Activated CD8-positive, alpha-beta T cell treated with anti-CD3 and anti-CD28 coated beads, Interleukin-2, amount 10 ng/mL, durations not matched to agents 7 days and 5 days (primary cell): ENCODE measurements around the gene IFT88. TPM values are rescaled to one million over a fixed set of nuclear protein-coding genes. Genes with fewer than 3 reads are reported as not detected.

Experiments used
- ATAC-seq: fragments of 150-1000 bp; cut with Tn5 transposase; one replicate; pipeline ENCODE4 v1.10.0; 2021; ENCODE audit warnings: moderate library complexity
- CTCF ChIA-PET: fragments of 350-600 bp; sonication (Branson Sonifier 250); formaldehyde crosslinking; loops from one replicate; lab custom pipeline; 2021; ENCODE audit warnings: antibody characterized with exemption; lab: Charles Lee
- POLR2A ChIA-PET: fragments of 350-600 bp; sonication (Branson Sonifier 250); formaldehyde crosslinking; loops from one replicate; lab custom pipeline; 2021; ENCODE audit warnings: antibody characterized with exemption; lab: Charles Lee
- DNase-seq: peaks from one replicate; pipeline ENCODE4 v3.0.0-alpha.2; 2020
- H3K27ac Mint-ChIP-seq: one replicate; pipeline ENCODE4 v1.8.0; 2021; ENCODE audit warnings: mild to moderate bottlenecking, mixed read lengths
- H3K27me3 Mint-ChIP-seq: one replicate; pipeline ENCODE4 v1.8.0; 2021; ENCODE audit warnings: low read depth, mixed read lengths
- H3K36me3 Mint-ChIP-seq: one replicate; pipeline ENCODE4 v1.8.0; 2021; ENCODE audit warnings: low read depth, mixed read lengths
- H3K4me1 Mint-ChIP-seq: one replicate; pipeline ENCODE4 v1.8.0; 2021; ENCODE audit warnings: low read depth, mixed read lengths
- H3K4me3 Mint-ChIP-seq: one replicate; pipeline ENCODE4 v1.8.0; 2021; ENCODE audit warnings: mild to moderate bottlenecking, mixed read lengths
- H3K9me3 Mint-ChIP-seq: one replicate; pipeline ENCODE4 v1.8.0; 2022; ENCODE audit warnings: mixed read lengths; ENCODE audit not compliant: insufficient read depth
- total RNA-seq, 2 experiments: library from RNA; stranded (reverse); gene quantifications; one replicate each; pipeline ENCODE4 v1.2.3, GENCODE V29; 2021

The IFT88 gene
- total RNA-seq, result 1 to 10 TPM; 6.6 to 7.5 TPM

GRCh38 chr13:20566898-20567874 lies at the start of gene IFT88:
Gene IFT88 (plus strand): TSS chr13:20567157. CDS start chr13:20574386, 7,229 bp downstream.
- ATAC-seq (peak; percentile 90), DNase-seq (peak; percentile 88)
- peaks cover 16% of the 10 kb centered on the region for H3K4me1 Mint-ChIP-seq
- peaks cover 15% of the 10 kb centered on the region for H3K9me3 Mint-ChIP-seq
- POLR2A ChIA-PET, result interaction anchor here (2.6 kb wide), 1 partner anchor 206 kb away, joined by 8 read pairs; the partner anchor contains the start of gene EEF1AKMT1
- H3K27me3 Mint-ChIP-seq, result no peaks in the 10 kb centered on the region
- H3K4me3 Mint-ChIP-seq, result peak within 1 kb of the TSS; percentile 89
- CTCF ChIA-PET, result interaction anchor here (1.0 to 1.1 kb wide), 2 partner anchors 249 to 370 kb away, joined by 3 to 4 read pairs; no protein-coding TSS in a partner anchor
- H3K36me3 Mint-ChIP-seq, result peaks cover 10% of the 10 kb centered on the region
- H3K27ac Mint-ChIP-seq, result peak within 1 kb of the TSS; percentile 88

GRCh38 chr13:20518660-20519100 lies 48.3 kb upstream of the IFT88 start:
- ChIA-PET CTCF (no interaction called here), POLR2A (no interaction called here)
- Mint-ChIP-seq H3K4me3 (no peak overlapping the region), H3K27me3 (no peaks in the 10 kb centered on the region), H3K27ac (no peak overlapping the region), H3K4me1 (peaks cover 3% of the 10 kb centered on the region), H3K9me3 (no peaks in the 10 kb centered on the region), H3K36me3 (peaks cover 2% of the 10 kb centered on the region)
- ATAC-seq (no peak), DNase-seq (no peak)

GRCh38 chr13:20519875-20520274 lies 47.1 kb upstream of the IFT88 start:
- Mint-ChIP-seq H3K36me3 (peaks cover 2% of the 10 kb centered on the region), H3K27ac (no peak overlapping the region), H3K27me3 (no peaks in the 10 kb centered on the region), H3K4me1 (peaks cover 10% of the 10 kb centered on the region), H3K9me3 (no peaks in the 10 kb centered on the region), H3K4me3 (no peak overlapping the region)
- ATAC-seq, result no peak
- POLR2A ChIA-PET, result interaction anchor here (0.6 kb wide), 1 partner anchor 16 kb away, joined by 3 read pairs; no protein-coding TSS in a partner anchor
- CTCF ChIA-PET, result no interaction called here
- no peak for DNase-seq

- ChIA-PET POLR2A (no interaction called here), CTCF (interaction anchor here (0.5 to 1.5 kb wide), 4 partner anchors 10 to 81 kb away, joined by 3 to 5 read pairs (median 3); no protein-coding TSS in a partner anchor)
- Mint-ChIP-seq H3K27ac (no peak overlapping the region), H3K4me3 (no peak overlapping the region), H3K27me3 (no peaks in the 10 kb centered on the region), H3K4me1 (peaks cover 19% of the 10 kb centered on the region), H3K36me3 (peaks cover 2% of the 10 kb centered on the region), H3K9me3 (no peaks in the 10 kb centered on the region)
- ATAC-seq (no peak), DNase-seq (no peak)
Observed at GRCh38 chr13:20521364-20522115, 45.4 kb upstream of the IFT88 start.

- Mint-ChIP-seq H3K4me1 (peaks cover 24% of the 10 kb centered on the region), H3K27me3 (no peaks in the 10 kb centered on the region), H3K9me3 (no peaks in the 10 kb centered on the region), H3K27ac (peak overlapping the region; percentile 64), H3K4me3 (peak overlapping the region; percentile 83), H3K36me3 (no peaks in the 10 kb centered on the region)
- DNase-seq (peak; percentile 39), ATAC-seq (peak; percentile 8)
- POLR2A ChIA-PET, result interaction anchor here (1.2 kb wide), 1 partner anchor 10 kb away, joined by 3 read pairs; no protein-coding TSS in a partner anchor
- CTCF ChIA-PET, result interaction anchor here (1.2 kb wide), 1 partner anchor 32 kb away, joined by 3 read pairs; no protein-coding TSS in a partner anchor
Observed at GRCh38 chr13:20525144-20525600, 41.8 kb upstream of the IFT88 start.

GRCh38 chr13:20525601-20526544 lies 41.1 kb upstream of the IFT88 start, which contains the start of gene CRYL1:
Gene CRYL1 (minus strand): TSS chr13:20525857. CDS start chr13:20525794, 63 bp downstream.
- Mint-ChIP-seq H3K27me3 (peaks cover 3% of the 10 kb centered on the region), H3K36me3 (peaks cover 3% of the 10 kb centered on the region), H3K27ac (peak within 1 kb of the TSS; percentile 96), H3K4me3 (peak within 1 kb of the TSS; percentile 84), H3K9me3 (no peaks in the 10 kb centered on the region), H3K4me1 (peaks cover 24% of the 10 kb centered on the region)
- POLR2A ChIA-PET, result interaction anchor here (1.2 kb wide), 1 partner anchor 11 kb away, joined by 3 read pairs; no protein-coding TSS in a partner anchor
- ATAC-seq (peak; percentile 94), DNase-seq (peak; percentile 74)
- CTCF ChIA-PET, result interaction anchor here (0.8 to 1.2 kb wide), 3 partner anchors 16 to 303 kb away, joined by 3 read pairs; no protein-coding TSS in a partner anchor

GRCh38 chr13:20526664-20527063 lies 40.3 kb upstream of the IFT88 start:
- H3K36me3 Mint-ChIP-seq, result peaks cover 3% of the 10 kb centered on the region
- POLR2A ChIA-PET, result interaction anchor here (0.7 kb wide), 1 partner anchor 650 kb away, joined by 3 read pairs; the partner anchor contains the start of genes MRPL57 and SKA3
- H3K27me3 Mint-ChIP-seq, result peaks cover 3% of the 10 kb centered on the region
- peaks cover 24% of the 10 kb centered on the region for H3K4me1 Mint-ChIP-seq
- H3K27ac Mint-ChIP-seq, result peak overlapping the region; percentile 96
- H3K9me3 Mint-ChIP-seq, result no peaks in the 10 kb centered on the region
- no peak for DNase-seq
- peak overlapping the region; percentile 84 for H3K4me3 Mint-ChIP-seq
- no peak for ATAC-seq
- CTCF ChIA-PET, result interaction anchor here (0.8 to 1.2 kb wide), 3 partner anchors 17 to 302 kb away, joined by 3 read pairs; no protein-coding TSS in a partner anchor

GRCh38 chr13:20528452-20528851 lies 38.5 kb upstream of the IFT88 start:
- ChIA-PET CTCF (no interaction called here), POLR2A (interaction anchor here (1.0 kb wide), 1 partner anchor 52 kb away, joined by 3 read pairs; no protein-coding TSS in a partner anchor)
- Mint-ChIP-seq H3K27me3 (peaks cover 3% of the 10 kb centered on the region), H3K4me1 (peaks cover 22% of the 10 kb centered on the region), H3K9me3 (no peaks in the 10 kb centered on the region), H3K27ac (no peak overlapping the region), H3K4me3 (no peak overlapping the region), H3K36me3 (peaks cover 3% of the 10 kb centered on the region)
- DNase-seq (no peak), ATAC-seq (no peak)

- peaks cover 3% of the 10 kb centered on the region for H3K36me3 Mint-ChIP-seq
Observed at GRCh38 chr13:20534038-20534608, 32.8 kb upstream of the IFT88 start.

GRCh38 chr13:20536992-20537391 lies 30.0 kb upstream of the IFT88 start:
- no peak overlapping the region for H3K27ac Mint-ChIP-seq
- DNase-seq (no peak), ATAC-seq (no peak)
- no peaks in the 10 kb centered on the region for H3K4me1 Mint-ChIP-seq
- ChIA-PET POLR2A (no interaction called here), CTCF (no interaction called here)
- H3K36me3 Mint-ChIP-seq, result no peaks in the 10 kb centered on the region
- H3K4me3 Mint-ChIP-seq, result no peak overlapping the region
- no peaks in the 10 kb centered on the region for H3K27me3 Mint-ChIP-seq
- peaks cover 24% of the 10 kb centered on the region for H3K9me3 Mint-ChIP-seq

More at GRCh38 chr13:20534038-20534608, 32.8 kb upstream of the IFT88 start:
- H3K4me3 Mint-ChIP-seq, result no peak overlapping the region
- ATAC-seq (no peak), DNase-seq (no peak)
- H3K27ac Mint-ChIP-seq, result no peak overlapping the region
- CTCF ChIA-PET, result no interaction called here
- peaks cover 3% of the 10 kb centered on the region for H3K27me3 Mint-ChIP-seq
- no peaks in the 10 kb centered on the region for H3K4me1 Mint-ChIP-seq
- POLR2A ChIA-PET, result no interaction called here
- H3K9me3 Mint-ChIP-seq, result peaks cover 24% of the 10 kb centered on the region
